Thoracic aorta endothelial cell (primary cell): ENCODE results near the gene KCTD18. TPM values are rescaled to one million over a fixed set of nuclear protein-coding genes. Genes with fewer than 3 reads are reported as not detected.

ENCODE experiments used
- total RNA-seq: library from RNA; depleted of rRNA; stranded (reverse); fragments of >200 nt; gene quantifications from 2 replicates; pipeline ENCODE4 v1.2.3, GENCODE V29; 2012

KCTD18 gene
- 8.3 and 9.2 TPM in 2 replicates for total RNA-seq

GRCh38 chr2:200509612-200510433, at the start of gene KCTD18:
TSS of gene KCTD18 (minus strand) at chr2:200510068. CDS start at chr2:200507016, 3,052 bp downstream.

GRCh38 chr2:200525882-200526651, 16.2 kb upstream of the KCTD18 start, which contains the start of gene SGO2:
TSS of gene SGO2 (plus strand) at chr2:200526207. CDS start at chr2:200532976, 6,769 bp downstream.

Other genes starting within 250 kb of the KCTD18 start
- gene SPATS2L, start 203.4 kb downstream of the KCTD18 start, total RNA-seq, result 52.8 and 56.6 TPM in 2 replicates
- 33.1 and 44.5 TPM in 2 replicates for gene SGO2, start 16.1 kb upstream of the KCTD18 start, total RNA-seq
- 6.9 and 8.6 TPM in 2 replicates for gene AOX1, start 75.9 kb upstream of the KCTD18 start, total RNA-seq